SH-SY5Y (cell line): Measurements from ENCODE around the gene POU2F3.

ENCODE experiments used
- GATA2 ChIP-seq: IDR thresholded peaks from 2 replicates; pipeline ENCODE4 v1.6.1; 2011; ENCODE audit warnings: mild to moderate bottlenecking, low read depth, low read length
- GATA3 ChIP-seq: IDR thresholded peaks from 2 replicates; pipeline ENCODE4 v1.6.1; 2011; ENCODE audit warnings: low read depth, mild to moderate bottlenecking, low read length, moderate library complexity

DNA sequence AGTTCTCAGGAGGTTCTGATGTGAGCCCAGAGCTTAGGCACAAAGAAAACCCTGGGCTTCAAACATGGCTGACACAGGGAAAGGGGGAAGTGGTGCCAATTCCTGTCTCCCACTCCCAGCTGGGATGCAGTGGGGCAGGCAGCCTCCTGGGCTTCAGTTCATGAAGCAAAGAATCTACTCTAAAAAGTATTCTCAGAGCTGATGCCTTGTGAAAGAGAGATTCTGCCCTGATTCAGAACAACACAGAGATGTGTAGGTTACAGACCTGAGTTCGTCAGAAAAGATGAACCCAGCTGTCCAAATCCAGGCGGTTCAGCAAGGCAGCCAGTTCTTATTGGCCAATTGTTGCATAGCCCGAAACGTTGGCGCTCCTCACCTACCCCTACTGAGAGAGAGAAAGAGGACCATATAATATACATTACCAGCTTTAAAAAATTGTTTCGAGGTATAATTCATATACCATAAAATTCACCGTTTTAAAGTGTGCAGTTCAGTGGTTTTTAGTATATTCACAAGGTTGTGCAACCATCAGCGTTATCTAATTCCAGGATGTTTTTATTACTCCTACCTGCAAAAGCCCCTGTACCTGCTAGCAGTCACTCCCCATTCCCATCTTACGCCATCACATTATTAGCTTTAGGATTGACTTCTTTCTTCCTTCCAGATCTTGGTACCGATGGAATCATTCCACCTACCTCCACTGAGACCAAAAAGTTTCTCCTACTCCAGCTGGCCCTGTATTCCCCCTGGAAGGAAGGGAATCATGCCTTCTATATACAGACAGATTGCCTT, 77.9 kb downstream of the POU2F3 start:
- TF ChIP-seq GATA2: no peak
- no peak for TF ChIP-seq GATA3
